HG03521 (cell line): ENCODE results near the gene JPH2.

ENCODE experiments used
- ATAC-seq: cut with Tn5 transposase; IDR thresholded peaks from one replicate; pipeline ENCODE4 v1.9.1; 2021; ENCODE audit warnings: mild to moderate bottlenecking, moderate library complexity; ENCODE audit not compliant: unreplicated experiment

The JPH2 gene

DNA sequence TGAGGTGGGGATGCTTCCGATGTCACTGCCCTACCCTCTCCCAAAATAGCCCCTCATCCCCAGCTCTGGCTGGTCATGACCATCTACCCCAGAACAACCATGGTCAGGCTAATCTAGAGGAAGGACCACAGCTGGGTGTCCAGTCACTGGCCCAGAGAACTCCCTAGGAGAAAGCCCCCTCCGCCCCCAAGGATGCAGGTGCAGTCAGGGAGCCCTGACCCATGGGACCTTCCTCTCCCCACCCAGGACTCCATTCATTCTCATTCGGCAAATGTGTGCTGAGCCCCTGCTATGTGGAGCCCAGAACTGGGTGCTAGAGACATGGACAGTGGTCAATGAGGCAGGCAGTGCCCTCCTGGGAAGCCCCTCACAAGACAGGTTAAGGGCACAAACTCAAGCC lies 60.5 kb downstream of the JPH2 start:
- no peak for ATAC-seq

DNA sequence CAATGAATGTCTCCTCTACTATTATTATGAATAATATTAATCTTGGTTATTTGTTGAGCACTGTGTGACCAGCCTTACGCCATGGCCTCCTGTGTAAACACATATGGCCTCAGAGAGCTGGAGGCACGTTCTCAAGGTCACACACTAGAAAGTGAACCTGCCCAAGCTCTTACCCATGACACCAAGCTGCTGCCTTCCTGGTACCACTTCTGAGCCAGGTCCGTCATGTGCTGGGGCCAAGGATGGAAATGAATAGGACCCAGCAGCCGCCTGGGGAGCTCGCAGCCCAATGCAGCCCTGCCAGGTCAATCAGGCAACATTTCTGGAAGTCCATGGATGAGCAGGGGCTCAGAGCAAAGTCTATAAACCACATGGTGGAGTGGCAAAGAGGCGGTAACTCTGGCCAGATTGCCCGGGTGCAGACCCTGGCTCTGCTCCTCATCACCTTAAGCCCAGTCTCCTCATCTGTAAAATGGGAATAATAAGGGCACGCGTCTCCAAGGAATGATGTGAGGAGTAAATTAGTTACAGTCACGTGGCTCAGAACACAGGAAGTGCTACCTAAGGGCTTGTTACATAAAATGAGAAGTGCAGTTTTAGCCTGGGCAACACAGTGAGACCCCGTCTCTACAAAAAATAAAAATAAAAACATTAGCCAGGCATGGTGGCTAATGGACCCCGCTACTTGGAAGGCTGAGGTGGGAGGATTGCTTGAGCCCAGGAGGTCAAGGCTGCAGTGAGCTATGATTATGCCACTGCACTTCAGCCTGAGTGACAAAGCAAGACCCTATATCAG lies 61.5 kb downstream of the JPH2 start:
- ATAC-seq = no peak

DNA sequence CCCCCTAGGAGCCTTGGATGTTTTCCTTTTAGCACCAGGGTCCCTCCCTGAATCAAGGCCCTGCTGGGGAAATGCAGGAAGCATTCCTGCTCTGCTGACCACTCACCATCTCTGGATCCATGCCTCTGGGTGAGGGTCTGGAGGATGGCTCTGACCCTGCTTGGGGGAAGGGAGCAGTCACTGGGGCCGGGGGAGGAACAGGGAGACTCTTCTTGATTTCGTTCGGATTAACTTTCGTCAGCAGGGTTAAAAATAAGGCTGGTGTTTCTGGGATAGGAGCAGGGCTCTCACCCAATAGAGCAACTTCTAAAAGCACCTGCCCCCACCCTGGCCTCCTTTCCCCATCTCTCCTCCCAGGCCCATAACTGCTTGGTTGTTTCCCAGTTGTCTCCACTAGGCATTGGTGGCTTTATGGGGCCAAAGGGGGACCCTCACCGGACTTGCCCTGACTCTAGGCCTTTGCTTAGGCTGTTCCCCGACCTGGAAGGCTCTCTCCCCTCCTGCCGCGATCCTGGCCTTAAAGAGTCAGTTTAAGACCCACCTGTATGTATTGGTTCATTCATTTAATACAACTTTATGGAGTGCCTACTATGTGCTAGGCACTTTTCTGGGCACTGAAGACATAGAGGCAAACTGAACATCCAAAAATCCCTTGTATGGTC lies 63.0 kb downstream of the JPH2 start:
- no peak for ATAC-seq

DNA sequence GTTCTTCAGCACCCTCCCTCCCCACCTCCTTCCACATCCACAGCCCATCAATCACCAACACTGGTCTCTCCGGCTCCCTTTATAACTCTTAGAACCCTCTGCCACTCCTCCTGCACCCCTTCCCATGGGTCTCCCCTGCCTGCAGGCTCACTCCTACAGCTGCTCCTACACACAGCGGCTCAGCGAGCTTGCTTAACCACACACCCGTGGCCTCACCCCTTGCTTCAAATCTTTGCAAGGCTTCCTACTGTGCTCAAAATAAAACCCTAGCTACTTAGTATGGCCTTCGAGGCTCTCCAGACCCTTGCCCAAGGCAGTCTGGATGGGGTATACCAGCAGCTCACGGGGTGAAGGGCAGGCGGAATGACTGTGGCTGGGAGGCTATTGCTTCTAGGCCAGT lies 63.7 kb downstream of the JPH2 start:
- no peak for ATAC-seq

DNA sequence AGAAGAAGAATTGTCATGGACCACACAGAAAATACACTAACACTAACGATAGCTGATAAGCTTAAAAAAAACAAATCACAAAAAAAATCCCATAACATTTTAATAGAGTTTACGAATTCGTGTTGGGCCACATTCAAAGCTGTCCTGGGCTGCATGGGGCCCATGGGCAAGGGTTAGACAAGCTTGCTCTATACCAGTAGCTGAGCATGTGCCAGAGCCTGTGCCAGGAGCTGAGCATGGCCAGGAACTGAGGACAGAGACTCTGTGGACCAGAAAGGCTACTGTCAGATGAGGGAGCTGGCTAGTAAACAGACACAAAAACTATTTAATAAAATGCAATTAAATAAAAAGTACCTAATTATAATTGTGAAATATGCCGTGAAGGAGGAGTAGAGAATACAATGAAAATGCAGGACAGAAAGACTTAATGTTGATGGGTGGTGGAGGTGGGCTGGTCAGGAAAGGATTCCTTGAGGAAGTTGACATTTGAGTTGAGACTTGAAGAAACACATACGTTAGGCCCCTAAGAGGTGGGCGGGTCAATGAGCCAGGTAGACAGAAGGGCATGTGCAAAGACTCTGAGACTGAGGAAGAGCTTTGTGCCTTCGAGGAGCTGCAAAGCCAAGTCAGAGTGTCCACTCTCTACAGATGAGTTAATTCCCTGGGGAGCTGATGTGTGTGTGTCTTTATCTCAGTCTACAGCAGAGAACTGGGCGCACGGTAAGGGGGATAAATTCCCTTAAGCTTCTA lies 66.1 kb downstream of the JPH2 start:
- ATAC-seq = no peak

GRCh38 chr20:44118185-44119033 lies 68.6 kb downstream of the JPH2 start:
- ATAC-seq = no peak

DNA sequence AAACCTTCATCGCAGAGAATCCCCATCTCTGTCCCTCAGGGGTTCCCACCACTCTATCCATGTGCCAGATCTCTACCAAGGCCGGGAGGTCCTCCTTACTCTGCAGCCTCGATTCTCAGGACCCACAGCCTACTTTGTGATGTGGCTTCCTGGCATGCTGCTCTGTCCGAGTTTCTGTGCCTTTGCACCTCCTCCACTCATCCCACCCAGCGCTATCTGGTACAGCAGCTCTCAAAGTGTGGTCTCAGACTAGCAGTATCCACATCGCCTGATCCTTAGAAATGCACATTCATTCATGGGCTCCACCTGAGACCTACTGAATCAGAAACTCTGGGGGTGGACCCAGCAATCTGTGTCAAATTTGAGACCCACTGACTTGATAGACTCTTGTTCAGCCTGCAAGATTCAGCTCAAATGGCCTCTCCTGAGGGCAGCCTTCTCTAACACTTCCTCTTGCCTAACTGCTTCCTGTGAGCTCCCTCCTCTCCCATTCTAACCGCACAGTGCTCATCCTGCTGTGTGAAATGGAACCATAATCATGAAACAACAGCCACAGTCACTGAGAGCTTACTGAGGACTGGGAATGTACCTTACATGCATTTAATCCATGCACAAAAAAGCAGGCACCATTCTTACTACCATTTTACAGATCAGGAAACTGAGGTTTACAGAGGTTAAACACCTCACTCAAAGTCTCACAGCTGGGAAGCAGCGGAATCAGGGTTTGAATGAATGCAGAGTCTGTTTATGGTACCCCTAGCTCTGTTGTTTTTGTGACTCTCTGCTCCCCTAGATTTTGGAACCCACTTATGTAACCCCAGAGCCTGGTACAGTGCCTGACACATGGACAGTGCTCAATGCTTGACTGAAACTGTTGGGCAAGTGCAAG lies 69.4 kb downstream of the JPH2 start:
- ATAC-seq = no peak

DNA sequence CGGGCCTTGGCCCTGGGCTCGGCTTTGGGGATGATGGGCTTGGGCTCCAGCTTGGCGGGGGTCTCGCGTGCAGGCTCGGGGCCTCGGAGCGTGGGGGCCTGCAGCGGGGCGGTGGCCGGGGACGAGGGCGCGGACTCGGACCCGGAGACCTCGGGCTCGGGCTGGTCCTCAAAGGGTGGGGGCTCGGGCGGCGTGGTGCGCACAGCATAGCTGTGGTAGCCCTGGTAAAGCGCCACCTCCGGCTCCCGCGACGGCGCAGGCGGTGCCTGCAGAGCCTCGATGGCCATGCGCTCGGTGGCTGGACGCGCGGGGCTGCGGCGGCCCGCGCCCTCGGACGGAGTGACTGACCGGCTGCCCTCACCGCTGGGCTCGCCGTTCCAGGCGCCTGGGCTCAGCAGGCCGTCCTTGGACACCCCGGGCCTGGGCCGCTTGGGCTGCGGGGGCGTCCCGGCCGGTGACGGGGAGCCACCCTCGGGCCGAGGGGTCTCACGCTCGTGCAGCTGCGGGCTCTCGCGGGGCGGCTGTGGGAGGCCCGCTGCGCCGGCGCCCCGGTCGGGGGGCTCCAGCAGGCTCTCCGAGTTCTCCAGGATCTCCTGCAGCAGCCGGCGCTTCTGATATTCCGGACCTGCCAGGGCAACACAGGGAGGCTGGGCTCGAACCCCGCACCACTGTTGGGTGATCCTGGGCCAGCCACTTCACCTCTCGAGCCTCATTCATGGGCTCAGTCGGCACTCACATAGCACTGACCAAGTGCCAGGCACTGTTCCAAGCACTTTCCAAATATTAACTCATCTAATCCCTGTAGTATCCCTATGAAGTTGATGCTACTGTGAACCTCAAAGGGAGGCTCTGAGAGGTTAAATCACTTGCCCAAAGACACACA lies 71.0 kb downstream of the JPH2 start:
- ATAC-seq = no peak

- ATAC-seq = no peak
Observed at GRCh38 chr20:44115181-44115580, 71.8 kb downstream of the JPH2 start.

- ATAC-seq = no peak
Observed at GRCh38 chr20:44113618-44114376, 73.2 kb downstream of the JPH2 start.

DNA sequence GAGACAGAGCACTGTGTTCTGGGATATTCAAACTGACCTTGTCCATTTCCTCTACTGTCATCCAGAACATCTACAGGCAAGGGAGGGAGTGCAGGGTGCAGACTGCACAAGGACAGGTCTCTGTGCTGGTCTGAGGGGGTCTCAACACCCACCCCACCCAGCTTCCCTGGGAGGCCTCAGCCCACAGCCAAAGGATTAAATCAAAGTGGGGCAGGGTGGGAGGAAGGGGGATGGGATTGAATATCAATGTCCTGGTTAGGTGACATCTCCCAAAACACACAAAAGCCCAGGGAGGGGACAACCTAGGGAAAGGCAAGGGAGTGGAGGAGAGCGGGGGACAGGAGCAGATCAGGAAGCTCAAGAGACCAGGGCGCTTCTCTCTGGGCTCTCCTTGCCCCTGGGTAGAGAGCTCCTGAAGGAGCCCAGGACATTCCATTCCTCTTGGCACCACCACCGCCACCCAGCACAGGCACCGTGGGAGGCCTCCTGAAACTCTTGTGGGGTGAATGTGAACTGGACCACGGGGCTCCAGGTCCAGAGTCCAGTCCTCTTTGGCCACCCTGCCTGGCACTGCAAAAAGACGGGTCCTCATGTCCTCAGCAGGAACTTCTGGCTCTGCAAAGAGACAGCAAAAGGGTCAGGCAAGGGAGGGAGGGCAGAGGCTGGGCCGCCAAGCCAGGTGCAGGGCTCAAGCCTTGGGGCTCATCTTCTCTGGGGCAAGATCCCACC lies 73.9 kb downstream of the JPH2 start:
- no peak for ATAC-seq

GRCh38 chr20:44112456-44112855 lies 74.5 kb downstream of the JPH2 start:
- ATAC-seq = no peak

DNA sequence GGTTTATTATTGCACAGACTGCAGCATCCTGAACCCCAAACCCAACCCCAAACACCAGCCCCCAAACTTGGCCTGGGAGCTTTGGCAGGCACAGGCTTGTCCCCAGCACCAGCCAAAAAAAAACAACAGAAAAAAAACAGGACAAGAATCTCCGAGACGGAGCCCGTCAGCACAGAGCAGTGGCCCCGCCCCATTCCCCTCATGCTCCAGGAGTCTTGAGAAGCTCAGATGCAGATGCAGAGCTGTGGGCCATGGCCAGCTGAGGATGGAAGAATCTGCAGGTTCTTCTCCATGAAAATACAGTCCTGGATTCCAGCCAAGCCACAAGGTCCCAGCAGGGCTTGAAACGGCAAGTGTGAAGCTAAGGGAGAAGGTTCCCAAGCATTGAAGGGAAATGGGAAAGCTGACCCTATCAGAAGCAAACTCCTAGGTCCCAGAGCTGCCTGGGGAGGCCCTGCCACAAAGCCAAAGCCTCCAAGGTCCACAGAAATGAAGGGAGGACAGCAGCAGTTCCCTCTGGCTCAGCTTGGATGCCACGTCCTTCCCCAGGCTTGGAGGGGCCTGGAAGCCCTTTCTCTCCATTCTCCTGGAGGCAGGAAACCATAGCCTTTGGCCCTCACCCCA lies 75.2 kb downstream of the JPH2 start:
- ATAC-seq = no peak

- no peak for ATAC-seq
Observed at GRCh38 chr20:44110816-44111568, 76.0 kb downstream of the JPH2 start.

DNA sequence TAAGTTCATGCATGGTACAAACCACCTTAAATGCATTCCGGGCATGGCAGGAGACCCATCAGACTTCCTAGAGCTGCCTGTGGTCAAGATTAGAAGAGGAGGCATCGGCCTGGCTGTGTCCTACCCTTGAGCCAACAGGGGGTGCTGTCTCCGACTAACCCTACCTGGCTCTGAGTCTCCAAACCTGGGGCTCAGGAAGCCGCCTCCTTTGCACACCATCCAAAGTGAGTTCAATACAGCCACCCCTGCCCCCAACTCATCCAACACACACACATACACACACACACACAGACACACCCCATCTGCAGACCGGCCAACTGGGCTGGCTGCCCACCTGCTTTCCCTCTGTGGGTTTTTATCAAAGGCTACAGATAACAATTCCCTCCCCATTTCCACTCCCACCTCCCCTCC lies 77.0 kb downstream of the JPH2 start:
- no peak for ATAC-seq

DNA sequence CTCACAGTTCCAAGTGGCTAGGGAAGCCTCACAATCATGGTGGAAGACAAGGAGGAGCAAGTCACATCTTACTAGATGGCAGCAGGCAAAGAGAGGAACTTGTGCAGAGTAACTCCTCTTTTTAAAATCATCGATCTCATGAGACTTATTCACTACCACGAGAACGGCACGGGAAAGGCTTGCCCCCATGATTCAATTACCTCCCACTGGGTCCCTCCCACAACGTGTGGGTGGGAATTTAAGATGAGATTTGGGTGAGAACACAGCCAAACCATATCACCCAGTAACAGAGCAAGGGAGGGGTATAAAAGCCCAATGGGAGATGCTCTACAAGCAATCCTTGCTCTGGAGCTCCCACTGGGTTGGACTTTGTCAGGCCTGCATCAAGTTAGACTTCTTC lies 80.4 kb downstream of the JPH2 start:
- no peak for ATAC-seq
